Measurements from ENCODE around the gene PGM2.

GRCh38 chr4:37879365-37879764 lies 52.9 kb downstream of the PGM2 start:
- TF ChIP-seq POLR2A (IDR thresholded peaks at IDR 0.05) (no peak), CTCF (IDR thresholded peaks at IDR 0.05) (no peak)
